ENCODE measurements around the gene MRPL30.
A peak's percentile ranks its signal among the peaks of the same experiment; 100 is the strongest.
"Not testable (repeated sequence)": the region's sequence is repeated elsewhere in the genome, so short reads cannot be mapped to it uniquely, and the experiment has no call there.

MRPL30 gene

GRCh38 chr2:99180755-99181623 lies at the start of gene MRPL30, which contains the start of gene MITD1:
MRPL30 (plus strand) TSS chr2:99181184; CDS start chr2:99186204, 5,020 bp downstream.
MITD1 (minus strand) TSS chr2:99181058; CDS start chr2:99180981, 77 bp downstream.
- DNase-seq, result peak; percentile 91

- not testable (repeated sequence) for DNase-seq
Observed at GRCh38 chr2:99135044-99135556, 45.9 kb upstream of the MRPL30 start.

- DNase-seq, result no peak
Observed at GRCh38 chr2:99139003-99139402, 42.0 kb upstream of the MRPL30 start.

GRCh38 chr2:99140056-99140859 lies 40.7 kb upstream of the MRPL30 start:
- no peak for DNase-seq

GRCh38 chr2:99140860-99141109 lies 40.2 kb upstream of the MRPL30 start:
- no peak for DNase-seq

- DNase-seq, result peak; percentile 97
Observed at GRCh38 chr2:99141110-99142108, 39.6 kb upstream of the MRPL30 start, which contains the start of gene C2orf15. C2orf15 (plus strand) TSS chr2:99141707; CDS start chr2:99150559, 8,852 bp downstream.

- DNase-seq, result no peak
Observed at GRCh38 chr2:99150706-99151105, 30.3 kb upstream of the MRPL30 start.

- no peak for DNase-seq
Observed at GRCh38 chr2:99152199-99152895, 28.6 kb upstream of the MRPL30 start.

GRCh38 chr2:99153921-99154604 lies 26.9 kb upstream of the MRPL30 start:
- no peak for DNase-seq

- DNase-seq, result peak; percentile 91
Observed at GRCh38 chr2:99154643-99155536, 26.1 kb upstream of the MRPL30 start, which contains the start of the genes LIPT1 and TSGA10. LIPT1 (plus strand) TSS chr2:99154967; CDS start chr2:99161958, 6,991 bp downstream. TSGA10 (minus strand) TSS chr2:99154942; CDS start chr2:99109439, 45,503 bp downstream.

GRCh38 chr2:99156891-99157290 lies 24.1 kb upstream of the MRPL30 start:
- no peak for DNase-seq

GRCh38 chr2:99158599-99158998 lies 22.4 kb upstream of the MRPL30 start:
- no peak for DNase-seq

GRCh38 chr2:99159594-99159993 lies 21.4 kb upstream of the MRPL30 start:
- DNase-seq, result no peak

- no peak for DNase-seq
Observed at GRCh38 chr2:99166218-99166617, 14.8 kb upstream of the MRPL30 start.

- DNase-seq, result no peak
Observed at GRCh38 chr2:99169534-99169933, 11.4 kb upstream of the MRPL30 start.

GRCh38 chr2:99171377-99172140 lies 9.4 kb upstream of the MRPL30 start:
- no peak for DNase-seq

GRCh38 chr2:99181624-99182000 lies 628 bp downstream of the MRPL30 start:
- no peak for DNase-seq

GRCh38 chr2:99183025-99183424 lies 2.0 kb downstream of the MRPL30 start:
- no peak for DNase-seq

GRCh38 chr2:99184811-99185210 lies 3.8 kb downstream of the MRPL30 start:
- DNase-seq, result no peak
